Endothelial cell (in vitro differentiated cells): ENCODE results near the gene TRIM58. TPM values are rescaled to one million over a fixed set of nuclear protein-coding genes. Genes with fewer than 3 reads are reported as not detected.

Experiments used
- DNase-seq: peaks from one replicate; pipeline ENCODE4 v3.0.0; 2021; ENCODE audit warnings: low spot score
- H3K27ac Mint-ChIP-seq: one replicate; pipeline ENCODE4 v1.8.0; 2021; ENCODE audit warnings: mixed read lengths, inconsistent platforms; ENCODE audit not compliant: unreplicated experiment
- H3K27me3 Mint-ChIP-seq: one replicate; pipeline ENCODE4 v1.8.0; 2021; ENCODE audit warnings: mild to moderate bottlenecking, moderate library complexity, mixed read lengths, inconsistent platforms; ENCODE audit not compliant: unreplicated experiment
- H3K36me3 Mint-ChIP-seq: one replicate; pipeline ENCODE4 v1.8.0; 2021; ENCODE audit warnings: mild to moderate bottlenecking, low read depth, mixed read lengths, inconsistent platforms; ENCODE audit not compliant: unreplicated experiment
- H3K4me1 Mint-ChIP-seq: one replicate; pipeline ENCODE4 v1.8.0; 2021; ENCODE audit warnings: mild to moderate bottlenecking, mixed read lengths, inconsistent platforms; ENCODE audit not compliant: unreplicated experiment
- H3K4me3 Mint-ChIP-seq: one replicate; pipeline ENCODE4 v1.8.0; 2021; ENCODE audit warnings: mild to moderate bottlenecking, mixed read lengths, inconsistent platforms; ENCODE audit not compliant: unreplicated experiment
- H3K9me3 Mint-ChIP-seq: one replicate; pipeline ENCODE4 v1.8.0; 2021; ENCODE audit warnings: mixed read lengths, inconsistent platforms; ENCODE audit not compliant: unreplicated experiment
- CTCF ChIP-seq: fragments of 200-600 bp; sonication (generic); IDR thresholded peaks from one replicate; pipeline ENCODE4 v1.5.0; 2021; ENCODE audit warnings: antibody characterized with exemption; ENCODE audit not compliant: unreplicated experiment
- total RNA-seq: library from RNA; stranded (reverse); fragmentation: NEBNext Ultra II Directional; extraction: Animal tissue kit (Norgen Biotek cat#: 25700); gene quantifications from one replicate; pipeline ENCODE4 v1.2.1, GENCODE V29; 2021; ENCODE audit not compliant: unreplicated experiment

The TRIM58 gene
- total RNA-seq, 1 donor from 2014 or later: 1.4 TPM

DNA sequence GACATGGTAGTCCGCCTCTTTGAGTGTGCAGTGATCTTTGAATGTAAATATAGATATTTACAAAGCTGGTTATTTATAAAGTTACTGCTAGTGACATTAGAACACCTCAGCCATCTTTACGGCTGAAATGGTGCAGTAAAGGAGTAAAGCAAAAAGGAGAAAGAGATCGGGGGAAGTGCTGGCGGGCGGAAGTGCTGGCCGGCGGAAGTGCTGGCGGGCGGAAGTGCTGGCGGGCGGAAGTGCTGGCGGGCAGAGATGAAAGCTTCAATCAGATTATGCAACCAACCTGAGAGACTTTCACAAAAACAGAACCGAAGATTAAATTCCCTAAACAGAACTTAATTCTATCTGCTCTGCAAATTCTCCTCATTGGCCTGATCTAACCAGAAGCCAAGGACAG, 31.6 kb upstream of the TRIM58 start:
- Mint-ChIP-seq H3K4me3 (no peak overlapping the region), H3K9me3 (peaks cover 15% of the 10 kb centered on the region), H3K36me3 (no peaks in the 10 kb centered on the region), H3K27ac (no peak overlapping the region), H3K4me1 (no peaks in the 10 kb centered on the region), H3K27me3 (peaks cover 2% of the 10 kb centered on the region)
- no peak for DNase-seq
- TF ChIP-seq CTCF: no peak

GRCh38 chr1:247829656-247830055, 27.3 kb upstream of the TRIM58 start:
- H3K4me3 Mint-ChIP-seq: no peak overlapping the region
- H3K9me3 Mint-ChIP-seq: peaks cover 12% of the 10 kb centered on the region
- H3K27ac Mint-ChIP-seq: no peak overlapping the region
- no peaks in the 10 kb centered on the region for H3K36me3 Mint-ChIP-seq
- no peak for TF ChIP-seq CTCF
- DNase-seq: no peak
- peaks cover 3% of the 10 kb centered on the region for H3K27me3 Mint-ChIP-seq
- no peaks in the 10 kb centered on the region for H3K4me1 Mint-ChIP-seq

- H3K27me3 Mint-ChIP-seq: peaks cover 1% of the 10 kb centered on the region
- peaks cover 13% of the 10 kb centered on the region for H3K9me3 Mint-ChIP-seq
- TF ChIP-seq CTCF: no peak
- H3K4me3 Mint-ChIP-seq: no peak overlapping the region
- no peak overlapping the region for H3K27ac Mint-ChIP-seq
- H3K36me3 Mint-ChIP-seq: no peaks in the 10 kb centered on the region
- no peak for DNase-seq
- no peaks in the 10 kb centered on the region for H3K4me1 Mint-ChIP-seq
Measured at GRCh38 chr1:247833601-247834000, 23.4 kb upstream of the TRIM58 start.

DNA sequence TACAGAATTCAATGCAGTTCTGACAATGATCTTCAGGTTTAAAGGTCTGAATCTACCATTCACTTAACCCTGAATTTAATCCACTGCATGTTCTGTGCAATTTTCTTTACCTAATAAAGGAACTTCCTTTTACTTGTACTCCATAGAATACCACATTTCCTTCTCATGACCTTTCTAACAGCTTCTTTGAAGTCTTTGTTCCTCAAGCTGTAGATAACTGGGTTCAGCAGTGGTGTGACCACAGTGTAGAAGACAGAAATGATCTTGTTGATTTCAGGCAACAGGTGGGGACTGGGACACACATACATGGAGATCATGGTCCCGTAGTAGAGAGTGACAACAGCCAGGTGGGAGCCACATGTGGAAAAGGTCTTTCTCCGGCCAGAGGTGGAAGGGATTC, 16.2 kb upstream of the TRIM58 start:
- TF ChIP-seq CTCF: no peak
- no peaks in the 10 kb centered on the region for H3K4me1 Mint-ChIP-seq
- peaks cover 13% of the 10 kb centered on the region for H3K9me3 Mint-ChIP-seq
- DNase-seq: no peak
- H3K27ac Mint-ChIP-seq: no peak overlapping the region
- H3K27me3 Mint-ChIP-seq: peaks cover 6% of the 10 kb centered on the region
- no peak overlapping the region for H3K4me3 Mint-ChIP-seq
- H3K36me3 Mint-ChIP-seq: no peaks in the 10 kb centered on the region

GRCh38 chr1:247841796-247842195, 15.2 kb upstream of the TRIM58 start, which contains the start of gene OR11L1:
Gene OR11L1 (minus strand): TSS chr1:247841896. CDS start chr1:247841896, 0 bp downstream.
- Mint-ChIP-seq H3K4me3 (no peak within 1 kb of the TSS), H3K36me3 (no peaks in the 10 kb centered on the region), H3K27me3 (peaks cover 6% of the 10 kb centered on the region), H3K9me3 (peaks cover 13% of the 10 kb centered on the region), H3K27ac (no peak within 1 kb of the TSS), H3K4me1 (no peaks in the 10 kb centered on the region)
- TF ChIP-seq CTCF: no peak
- no peak for DNase-seq
